NT2/D1 (cell line): ENCODE measurements around the gene ADAM22.

Experiments used
- YY1 ChIP-seq: IDR thresholded peaks from 2 replicates; pipeline ENCODE4 v1.6.1; 2011; ENCODE audit not compliant: insufficient read length, insufficient read depth
- ZNF274 ChIP-seq: IDR thresholded peaks from 2 replicates; pipeline ENCODE4 v1.6.1; 2011; ENCODE audit warnings: mild to moderate bottlenecking, low read depth, low read length

DNA sequence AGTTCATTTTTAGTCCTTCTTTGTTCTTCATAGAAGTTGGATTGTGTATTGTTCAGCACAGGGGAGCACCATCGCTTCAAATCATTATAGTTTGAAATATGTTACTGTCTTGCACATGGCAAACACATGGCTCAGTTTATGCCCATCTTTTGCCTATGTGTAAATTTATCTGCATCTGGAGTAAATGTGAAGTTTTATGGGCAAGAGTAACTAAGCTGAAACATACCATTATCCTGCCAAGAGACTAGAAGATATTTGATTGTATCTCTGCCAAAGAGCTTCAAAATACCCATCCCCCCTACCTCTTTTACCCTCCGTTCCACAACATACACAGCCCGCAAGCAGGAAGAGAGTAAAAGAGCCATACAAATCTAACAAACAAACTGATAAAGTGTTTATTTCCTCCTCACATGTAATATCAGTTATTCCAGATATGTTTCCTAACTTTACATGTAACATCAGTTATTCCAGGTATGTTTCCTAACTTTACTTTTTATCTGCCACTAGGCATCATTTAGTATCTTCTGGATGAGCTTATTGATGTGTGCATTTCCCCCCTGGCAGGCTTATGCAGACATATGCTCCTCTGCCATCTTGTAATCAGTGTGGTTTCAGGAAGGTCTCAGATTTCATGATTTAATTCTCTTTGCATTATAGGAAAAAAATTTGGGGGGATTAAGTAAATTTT lies 158.1 kb downstream of the ADAM22 start:
- TF ChIP-seq YY1, result no peak
- no peak for TF ChIP-seq ZNF274
